Astrocyte of the cerebellum (primary cell): ENCODE data around the gene CTU2.

Experiments used
- DNase-seq: peaks from one replicate; pipeline ENCODE4 v3.0.0-alpha.2; 2011; ENCODE audit warnings: low read depth
- H3K4me3 ChIP-seq: 2 replicates; pipeline ENCODE4 v1.5.1; 2011; ENCODE audit warnings: mild to moderate bottlenecking, low read depth, low read length, moderate library complexity
- CTCF ChIP-seq: IDR thresholded peaks from 2 replicates; pipeline ENCODE4 v1.5.1; 2012; ENCODE audit warnings: low read length, low read depth, moderate library complexity, mild to moderate bottlenecking; ENCODE audit errors: missing control alignments
- in situ Hi-C: cut with HindIII; loops from 2 replicates; pipeline ENCODE4 v1.10.0; 2017; ENCODE audit warnings: low sequenced_read_pairs

Gene CTU2

GRCh38 chr16:88734361-88734728 is 28.0 kb downstream of the CTU2 start:
- TF ChIP-seq CTCF, result no peak
- in situ Hi-C loops, result no loop called here
- DNase-seq, result no peak
- no peak overlapping the region for H3K4me3 ChIP-seq

GRCh38 chr16:88735121-88735520 is 28.8 kb downstream of the CTU2 start:
- in situ Hi-C loops, result no loop called here
- no peak overlapping the region for H3K4me3 ChIP-seq
- DNase-seq, result no peak
- TF ChIP-seq CTCF, result no peak

- in situ Hi-C loops, result no loop called here
- H3K4me3 ChIP-seq, result no peak overlapping the region
Observed at GRCh38 chr16:88735616-88736015, 29.3 kb downstream of the CTU2 start.

GRCh38 chr16:88736088-88736487 is 29.8 kb downstream of the CTU2 start:
- TF ChIP-seq CTCF, result no peak
- in situ Hi-C loops, result no loop called here
- DNase-seq, result no peak
- H3K4me3 ChIP-seq, result no peak overlapping the region

More at GRCh38 chr16:88735616-88736015, 29.3 kb downstream of the CTU2 start:
- TF ChIP-seq CTCF, result no peak
- DNase-seq, result no peak

- in situ Hi-C loops, result no loop called here
- TF ChIP-seq CTCF, result no peak
- H3K4me3 ChIP-seq, result no peak overlapping the region
- DNase-seq, result no peak
Observed at GRCh38 chr16:88736496-88736895, 30.2 kb downstream of the CTU2 start.

- in situ Hi-C loops, result no loop called here
- TF ChIP-seq CTCF, result peak; percentile 91
- DNase-seq, result no peak
- no peak overlapping the region for H3K4me3 ChIP-seq
Observed at GRCh38 chr16:88737298-88738150, 31.2 kb downstream of the CTU2 start.
